HepG2 (cell line): ENCODE measurements around the gene TUBA4A. TPM values are rescaled to one million over a fixed set of nuclear protein-coding genes. Genes with fewer than 3 reads are reported as not detected.
A peak's percentile ranks its signal among the peaks of the same experiment; 100 is the strongest.

Source experiments
- CCDC6 ChIP-seq: sonication (generic); formaldehyde crosslinking; IDR thresholded peaks from 2 replicates; pipeline ENCODE4 v1.8.1; 2022; ENCODE audit warnings: mild to moderate bottlenecking, missing genetic modification reagents, moderate library complexity
- DPF2 ChIP-seq: sonication (generic); formaldehyde crosslinking; IDR thresholded peaks from 2 replicates; pipeline ENCODE4 v1.4.0; 2020; ENCODE audit warnings: mild to moderate bottlenecking, low read depth, missing genetic modification reagents, borderline replicate concordance
- FOSL1 ChIP-seq: sonication (generic); formaldehyde crosslinking; IDR thresholded peaks from 2 replicates; pipeline ENCODE4 v1.9.0; 2021; ENCODE audit warnings: missing genetic modification reagents, borderline replicate concordance
- KAT7 ChIP-seq: IDR thresholded peaks from 2 replicates; pipeline ENCODE4 v1.6.1; 2018; ENCODE audit warnings: borderline replicate concordance, missing compliant biosample characterization
- NCOR1 ChIP-seq: fragments of 200-600 bp; sonication (generic); IDR thresholded peaks from 2 replicates; pipeline ENCODE4 v1.7.0; 2017; ENCODE audit warnings: antibody characterized with exemption, low read length, borderline replicate concordance
- RARA ChIP-seq: IDR thresholded peaks from 2 replicates; pipeline ENCODE4 v1.6.1; 2016; ENCODE audit warnings: missing genetic modification reagents, missing compliant biosample characterization
- SCMH1 ChIP-seq: sonication (generic); formaldehyde crosslinking; IDR thresholded peaks from 2 replicates; pipeline ENCODE4 v1.9.0; 2021; ENCODE audit warnings: missing genetic modification reagents, mild to moderate bottlenecking, borderline replicate concordance
- SMAD3 ChIP-seq: sonication (generic); formaldehyde crosslinking; IDR thresholded peaks from 2 replicates; pipeline ENCODE4 v1.4.0; 2020; ENCODE audit warnings: missing genetic modification reagents
- TCF12 ChIP-seq, 2 experiments: fragments of 450-650 bp in 1 of 2; sonication (generic) in 1 of 2; formaldehyde crosslinking in 1 of 2; IDR thresholded peaks; 2 replicates each; pipeline versions ENCODE4 v1.6.1 to v1.8.0; 2017 to 2022; ENCODE audit warnings: antibody characterized with exemption in 1 of 2, mild to moderate bottlenecking in 1 of 2, missing genetic modification reagents in 1 of 2, moderate library complexity in 1 of 2
- ZFP62 ChIP-seq: sonication (generic); formaldehyde crosslinking; IDR thresholded peaks from 2 replicates; pipeline ENCODE4 v1.4.0; 2020; ENCODE audit warnings: missing genetic modification reagents
- ZNF598 ChIP-seq: sonication (generic); formaldehyde crosslinking; IDR thresholded peaks from 2 replicates; pipeline ENCODE4 v1.5.1; 2020; ENCODE audit warnings: mild to moderate bottlenecking, missing genetic modification reagents, borderline replicate concordance
- polyA plus RNA-seq, 8 experiments: library from polyadenylated mRNA; depleted of rRNA in 3 of 8; stranded (reverse) in 7 of 8; unstranded in 1 of 8; fragments of >200 nt; fragmentation: Illumina TruSeq in 4 of 8; extraction: Trizol in 4 of 8; gene quantifications; 2 replicates each; pipeline versions ENCODE4 v1.2.1 to v1.2.3, GENCODE V29; 2011 to 2016; ENCODE audit warnings: low read depth in 4 of 8, missing spikeins in 1 of 8, mixed read lengths in 1 of 8; ENCODE audit not compliant: insufficient read depth in 1 of 8
- total RNA-seq, 5 experiments: library from RNA; depleted of rRNA; stranded (reverse); fragments of >200 nt; fragmentation: Illumina TruSeq; extraction: Trizol; gene quantifications; 2 replicates each; pipeline ENCODE4 v1.2.3, GENCODE V29; 2016; ENCODE audit warnings: low read depth in 1 of 5
- TF ChIP-seq, protein P1 (sequence below), 2 experiments: sonication (generic) in 1 of 2; formaldehyde crosslinking in 1 of 2; IDR thresholded peaks; 2 replicates each; pipeline versions ENCODE4 v1.4.0 to v1.6.1; 2016 to 2020; ENCODE audit warnings: borderline replicate concordance in 1 of 2, low read depth in 1 of 2, mild to moderate bottlenecking in 1 of 2, missing genetic modification reagents in 1 of 2
- TF ChIP-seq, protein P2 (sequence below): sonication (generic); formaldehyde crosslinking; IDR thresholded peaks from 2 replicates; pipeline ENCODE4 v1.9.0; 2022; ENCODE audit warnings: missing genetic modification reagents, mild to moderate bottlenecking, borderline replicate concordance
- TF ChIP-seq, protein P3 (sequence below): sonication (generic); formaldehyde crosslinking; IDR thresholded peaks from 2 replicates; pipeline ENCODE4 v1.8.0; 2022; ENCODE audit warnings: mild to moderate bottlenecking, missing genetic modification reagents; ENCODE audit not compliant: insufficient replicate concordance
- TF ChIP-seq, protein P4 (sequence below): sonication (generic); formaldehyde crosslinking; IDR thresholded peaks from 2 replicates; pipeline ENCODE4 v1.4.0; 2020; ENCODE audit warnings: missing genetic modification reagents
- TF ChIP-seq, protein P5 (sequence below): sonication (generic); formaldehyde crosslinking; IDR thresholded peaks from 2 replicates; pipeline ENCODE4 v1.5.0; 2020; ENCODE audit warnings: missing genetic modification reagents

Gene TUBA4A
- total and polyA plus RNA-seq, 2 of the 13 experiments (the other 11 are each of a cell fraction or from before 2014, with no cell fraction given) = 1.3 to 12.7 TPM

DNA sequence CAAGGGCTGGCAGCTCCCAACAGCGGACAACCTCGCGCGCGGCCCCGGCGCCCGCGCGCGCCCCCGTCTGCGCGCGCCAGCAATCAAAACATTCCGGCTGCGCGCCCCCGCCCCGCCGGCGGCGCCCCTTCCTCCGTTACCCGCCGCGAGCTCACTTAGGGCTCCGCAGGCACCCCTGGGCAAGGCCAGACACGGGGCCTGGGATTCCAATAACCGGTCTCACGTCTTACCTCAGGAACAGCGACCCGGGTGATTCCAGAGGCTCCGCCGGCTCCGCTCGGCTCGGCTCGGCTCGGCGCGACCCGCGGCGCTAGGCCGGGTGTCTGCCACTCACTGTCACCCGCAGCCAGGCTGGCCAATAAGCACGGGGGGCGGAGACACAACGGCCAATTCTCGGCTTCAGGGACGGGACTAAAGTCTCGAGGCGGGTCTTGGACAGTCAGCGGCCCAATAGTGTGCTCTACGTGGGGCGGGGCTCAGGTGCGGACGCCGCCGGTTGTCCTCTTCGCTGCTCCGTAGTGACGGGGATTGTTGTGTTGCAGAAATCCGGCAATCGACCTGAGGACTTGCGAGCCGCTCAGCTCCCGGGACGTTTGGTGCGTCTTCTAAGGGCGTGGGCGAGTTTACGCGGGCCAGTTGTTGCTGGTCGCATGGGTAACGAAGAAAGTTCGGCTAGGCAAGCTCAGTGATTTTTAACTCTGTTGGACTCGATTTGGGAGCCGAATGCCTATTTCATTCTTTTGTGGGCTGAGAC is 24.2 kb downstream of the TUBA4A start, which contains the start of the genes ANKZF1 and ATG9A (continued):
- TF ChIP-seq, protein P1, sequence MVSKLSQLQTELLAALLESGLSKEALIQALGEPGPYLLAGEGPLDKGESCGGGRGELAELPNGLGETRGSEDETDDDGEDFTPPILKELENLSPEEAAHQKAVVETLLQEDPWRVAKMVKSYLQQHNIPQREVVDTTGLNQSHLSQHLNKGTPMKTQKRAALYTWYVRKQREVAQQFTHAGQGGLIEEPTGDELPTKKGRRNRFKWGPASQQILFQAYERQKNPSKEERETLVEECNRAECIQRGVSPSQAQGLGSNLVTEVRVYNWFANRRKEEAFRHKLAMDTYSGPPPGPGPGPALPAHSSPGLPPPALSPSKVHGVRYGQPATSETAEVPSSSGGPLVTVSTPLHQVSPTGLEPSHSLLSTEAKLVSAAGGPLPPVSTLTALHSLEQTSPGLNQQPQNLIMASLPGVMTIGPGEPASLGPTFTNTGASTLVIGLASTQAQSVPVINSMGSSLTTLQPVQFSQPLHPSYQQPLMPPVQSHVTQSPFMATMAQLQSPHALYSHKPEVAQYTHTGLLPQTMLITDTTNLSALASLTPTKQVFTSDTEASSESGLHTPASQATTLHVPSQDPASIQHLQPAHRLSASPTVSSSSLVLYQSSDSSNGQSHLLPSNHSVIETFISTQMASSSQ (IDR thresholded peaks at IDR 0.05; ENCODE audit: low read depth) = no peak
- TF ChIP-seq, protein P1 (CRISPR knock-in tag; IDR thresholded peaks at IDR 0.05; ENCODE audit: borderline replicate concordance) = peak; percentile 18; the same call in 1 of the 2 replicates
- TF ChIP-seq TCF12 (IDR thresholded peaks at IDR 0.05) = no peak
- TF ChIP-seq TCF12 (CRISPR knock-in tag; IDR thresholded peaks at IDR 0.05) = 0 out of 2 replicates have a peak, but pooled peaks have one; percentile 32
- TF ChIP-seq DPF2 = no peak
- peak; percentile 93 for TF ChIP-seq ZNF598
- peak; percentile 18 for TF ChIP-seq CCDC6 (CRISPR knock-in tag)
- TF ChIP-seq, protein P2, sequence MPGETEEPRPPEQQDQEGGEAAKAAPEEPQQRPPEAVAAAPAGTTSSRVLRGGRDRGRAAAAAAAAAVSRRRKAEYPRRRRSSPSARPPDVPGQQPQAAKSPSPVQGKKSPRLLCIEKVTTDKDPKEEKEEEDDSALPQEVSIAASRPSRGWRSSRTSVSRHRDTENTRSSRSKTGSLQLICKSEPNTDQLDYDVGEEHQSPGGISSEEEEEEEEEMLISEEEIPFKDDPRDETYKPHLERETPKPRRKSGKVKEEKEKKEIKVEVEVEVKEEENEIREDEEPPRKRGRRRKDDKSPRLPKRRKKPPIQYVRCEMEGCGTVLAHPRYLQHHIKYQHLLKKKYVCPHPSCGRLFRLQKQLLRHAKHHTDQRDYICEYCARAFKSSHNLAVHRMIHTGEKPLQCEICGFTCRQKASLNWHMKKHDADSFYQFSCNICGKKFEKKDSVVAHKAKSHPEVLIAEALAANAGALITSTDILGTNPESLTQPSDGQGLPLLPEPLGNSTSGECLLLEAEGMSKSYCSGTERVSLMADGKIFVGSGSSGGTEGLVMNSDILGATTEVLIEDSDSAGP (CRISPR knock-in tag) = peak; percentile 79
- TF ChIP-seq NCOR1 = peak; percentile 79
- peak; percentile 82; the same call in 1 of the 2 replicates for TF ChIP-seq SMAD3 (CRISPR knock-in tag)
- peak; percentile 39; the same call in 1 of the 2 replicates for TF ChIP-seq RARA (CRISPR knock-in tag)
- TF ChIP-seq KAT7 (CRISPR knock-in tag) = no peak
- TF ChIP-seq ZFP62 (CRISPR knock-in tag) = no peak
- TF ChIP-seq, protein P3, sequence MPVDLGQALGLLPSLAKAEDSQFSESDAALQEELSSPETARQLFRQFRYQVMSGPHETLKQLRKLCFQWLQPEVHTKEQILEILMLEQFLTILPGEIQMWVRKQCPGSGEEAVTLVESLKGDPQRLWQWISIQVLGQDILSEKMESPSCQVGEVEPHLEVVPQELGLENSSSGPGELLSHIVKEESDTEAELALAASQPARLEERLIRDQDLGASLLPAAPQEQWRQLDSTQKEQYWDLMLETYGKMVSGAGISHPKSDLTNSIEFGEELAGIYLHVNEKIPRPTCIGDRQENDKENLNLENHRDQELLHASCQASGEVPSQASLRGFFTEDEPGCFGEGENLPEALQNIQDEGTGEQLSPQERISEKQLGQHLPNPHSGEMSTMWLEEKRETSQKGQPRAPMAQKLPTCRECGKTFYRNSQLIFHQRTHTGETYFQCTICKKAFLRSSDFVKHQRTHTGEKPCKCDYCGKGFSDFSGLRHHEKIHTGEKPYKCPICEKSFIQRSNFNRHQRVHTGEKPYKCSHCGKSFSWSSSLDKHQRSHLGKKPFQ (CRISPR knock-in tag) = peak; percentile 34
- TF ChIP-seq SCMH1 (CRISPR knock-in tag) = no peak
- TF ChIP-seq, protein P4, sequence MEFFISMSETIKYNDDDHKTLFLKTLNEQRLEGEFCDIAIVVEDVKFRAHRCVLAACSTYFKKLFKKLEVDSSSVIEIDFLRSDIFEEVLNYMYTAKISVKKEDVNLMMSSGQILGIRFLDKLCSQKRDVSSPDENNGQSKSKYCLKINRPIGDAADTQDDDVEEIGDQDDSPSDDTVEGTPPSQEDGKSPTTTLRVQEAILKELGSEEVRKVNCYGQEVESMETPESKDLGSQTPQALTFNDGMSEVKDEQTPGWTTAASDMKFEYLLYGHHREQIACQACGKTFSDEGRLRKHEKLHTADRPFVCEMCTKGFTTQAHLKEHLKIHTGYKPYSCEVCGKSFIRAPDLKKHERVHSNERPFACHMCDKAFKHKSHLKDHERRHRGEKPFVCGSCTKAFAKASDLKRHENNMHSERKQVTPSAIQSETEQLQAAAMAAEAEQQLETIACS (CRISPR knock-in tag) = peak; percentile 97
- TF ChIP-seq FOSL1 = no peak
- TF ChIP-seq, protein P5, sequence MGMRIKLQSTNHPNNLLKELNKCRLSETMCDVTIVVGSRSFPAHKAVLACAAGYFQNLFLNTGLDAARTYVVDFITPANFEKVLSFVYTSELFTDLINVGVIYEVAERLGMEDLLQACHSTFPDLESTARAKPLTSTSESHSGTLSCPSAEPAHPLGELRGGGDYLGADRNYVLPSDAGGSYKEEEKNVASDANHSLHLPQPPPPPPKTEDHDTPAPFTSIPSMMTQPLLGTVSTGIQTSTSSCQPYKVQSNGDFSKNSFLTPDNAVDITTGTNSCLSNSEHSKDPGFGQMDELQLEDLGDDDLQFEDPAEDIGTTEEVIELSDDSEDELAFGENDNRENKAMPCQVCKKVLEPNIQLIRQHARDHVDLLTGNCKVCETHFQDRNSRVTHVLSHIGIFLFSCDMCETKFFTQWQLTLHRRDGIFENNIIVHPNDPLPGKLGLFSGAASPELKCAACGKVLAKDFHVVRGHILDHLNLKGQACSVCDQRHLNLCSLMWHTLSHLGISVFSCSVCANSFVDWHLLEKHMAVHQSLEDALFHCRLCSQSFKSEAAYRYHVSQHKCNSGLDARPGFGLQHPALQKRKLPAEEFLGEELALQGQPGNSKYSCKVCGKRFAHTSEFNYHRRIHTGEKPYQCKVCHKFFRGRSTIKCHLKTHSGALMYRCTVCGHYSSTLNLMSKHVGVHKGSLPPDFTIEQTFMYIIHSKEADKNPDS (CRISPR knock-in tag) = no peak
